ENCODE data around the gene KANSL3.

The KANSL3 gene

GRCh38 chr2:96552315-96553175 is 85.6 kb downstream of the KANSL3 start:
- no peak overlapping the region for H3K27ac ChIP-seq
- no peak for TF ChIP-seq CTCF (IDR thresholded peaks at IDR 0.05)

- no peak for TF ChIP-seq CTCF (IDR thresholded peaks at IDR 0.05)
- TF ChIP-seq ZFX (IDR thresholded peaks at IDR 0.05; ENCODE audit: borderline replicate concordance), result no peak
- no peak overlapping the region for H3K27ac ChIP-seq
Measured at GRCh38 chr2:96551605-96552314, 86.4 kb downstream of the KANSL3 start.

- peak overlapping the region; percentile 12; the same call in 1 of the 2 replicates for H3K27ac ChIP-seq
- no peak for TF ChIP-seq CTCF (IDR thresholded peaks at IDR 0.05)
- no peak for TF ChIP-seq ZFX (IDR thresholded peaks at IDR 0.05; ENCODE audit: borderline replicate concordance)
Measured at GRCh38 chr2:96550787-96551604, 87.1 kb downstream of the KANSL3 start.

GRCh38 chr2:96549967-96550786 is 87.9 kb downstream of the KANSL3 start:
- peak overlapping the region; percentile 12; the same call in 1 of the 2 replicates for H3K27ac ChIP-seq
- TF ChIP-seq ZFX (IDR thresholded peaks at IDR 0.05; ENCODE audit: borderline replicate concordance), result no peak
- peak; percentile 99 for TF ChIP-seq CTCF (IDR thresholded peaks at IDR 0.05)

GRCh38 chr2:96549466-96549785 is 88.7 kb downstream of the KANSL3 start:
- H3K27ac ChIP-seq, result no peak overlapping the region
- no peak for TF ChIP-seq ZFX (IDR thresholded peaks at IDR 0.05; ENCODE audit: borderline replicate concordance)
- no peak for TF ChIP-seq CTCF (IDR thresholded peaks at IDR 0.05)

- no peak for TF ChIP-seq ZFX (IDR thresholded peaks at IDR 0.05; ENCODE audit: borderline replicate concordance)
- no peak for TF ChIP-seq CTCF (IDR thresholded peaks at IDR 0.05)
- no peak overlapping the region for H3K27ac ChIP-seq
Measured at GRCh38 chr2:96548558-96549465, 89.3 kb downstream of the KANSL3 start.
